Esophagus squamous epithelium (tissue), 5 donors: ENCODE results near the gene RHOC. TPM values are rescaled to one million over a fixed set of nuclear protein-coding genes. Genes with fewer than 3 reads are reported as not detected.
A peak's percentile ranks its signal among the peaks of the same experiment; 100 is the strongest.

Experiments used
- DNase-seq: peaks from one replicate; lab custom pipeline; 2025; lab: John Stamatoyannopoulos, UW
- H3K27ac ChIP-seq, 4 donors: fragments of 200-600 bp; sonication (generic); one replicate each; pipeline ENCODE4 v1.5.1; 2016 to 2019; ENCODE audit warnings: mild to moderate bottlenecking in 1 of 4
- H3K27me3 ChIP-seq, 4 donors: fragments of 200-600 bp; sonication (generic); 1 replicate in 3 of 4; 2 replicates in 1 of 4; pipeline versions ENCODE4 v1.5.1 to v1.6.0; 2017 to 2021; ENCODE audit warnings: antibody characterized with exemption in 1 of 4
- H3K36me3 ChIP-seq, 3 donors: fragments of 200-600 bp; sonication (generic); one replicate each; pipeline ENCODE4 v1.5.1; 2016 to 2019
- H3K4me1 ChIP-seq, 3 donors: fragments of 200-600 bp; sonication (generic); one replicate each; pipeline ENCODE4 v1.5.1; 2017 to 2019
- H3K4me3 ChIP-seq, 4 donors: fragments of 200-600 bp; sonication (generic); 1 replicate in 3 of 4; 2 replicates in 1 of 4; pipeline ENCODE4 v1.5.1; 2016 to 2019; ENCODE audit warnings: mild to moderate bottlenecking in 2 of 4, moderate library complexity in 1 of 4
- H3K9me3 ChIP-seq, 3 donors: fragments of 200-600 bp; sonication (generic); one replicate each; pipeline ENCODE4 v1.5.1; 2016 to 2019
- CTCF ChIP-seq, 6 experiments: fragments of 450-650 bp in 4 of 6; fragments of 200-600 bp in 2 of 6; sonication (generic) in 2 of 6; IDR thresholded peaks; one replicate each; pipeline ENCODE4 v1.5.1; 2016 to 2019; ENCODE audit warnings: antibody characterized with exemption in 6 of 6, mild to moderate bottlenecking in 4 of 6, moderate library complexity in 4 of 6
- POLR2A ChIP-seq, 4 donors: fragments of 450-650 bp; IDR thresholded peaks; one replicate each; pipeline ENCODE4 v1.6.1; 2017; ENCODE audit warnings: antibody characterized with exemption in 4 of 4, mild to moderate bottlenecking in 4 of 4, moderate library complexity in 3 of 4
- WGBS, 2 donors: methylation state at CpG; one replicate each; pipeline ENCODE4 v1.1.5; 2018; 5-methylcytosine and 5-hydroxymethylcytosine counted together
- intact Hi-C: fragments of 100-400 bp; cut with DNase I; formaldehyde crosslinking; loops from one replicate; pipeline ENCODE4 v1.15.0; 2022
- total RNA-seq, 4 donors: library from RNA; depleted of rRNA; stranded (reverse); fragments of >200 nt; gene quantifications; one replicate each; pipeline ENCODE4 v1.1.0, GENCODE V29; 2016
- donor health status: DM: yes; HTN: yes; CAD: no.

The RHOC gene
- total RNA-seq, 4 donors from 2014 or later, result 49.9 to 108 (median 78.0) TPM

GRCh38 chr1:112702420-112703261, 4.3 kb downstream of the RHOC start:
- Histone ChIP-seq H3K4me1 (peaks cover 40 to 91% (median 63%) of the 10 kb centered on the region in 3 donors), H3K36me3 (peaks cover 5 to 56% (median 6%) of the 10 kb centered on the region in 3 donors), H3K27ac (peak overlapping the region in 3 of 4 donors; percentile 95 to 96 (median 95)), H3K4me3 (no peak overlapping the region), H3K9me3 (no peaks in the 10 kb centered on the region), H3K27me3 (no peaks in the 10 kb centered on the region)
- 42 to 57% methylated on average over 6 to 8 of the region's 12 CpGs for WGBS, 2 donors
- intact Hi-C loops, result loop anchor here (10.0 kb wide), 1 partner anchor 198 kb away; the partner anchor contains the start of gene WNT2B
- no peak for DNase-seq
- no peak for TF ChIP-seq POLR2A (IDR thresholded peaks at IDR 0.05)

- intact Hi-C loops, result loop anchor here (10.0 kb wide), 1 partner anchor 197 kb away; the partner anchor contains the start of gene WNT2B
- WGBS, 2 donors, result 40 to 51% methylated on average over 3 of the region's 3 CpGs
These were observed 4.9 kb downstream of the RHOC start for GRCh38 chr1:112702067-112702395.

GRCh38 chr1:112701227-112702066, 5.5 kb downstream of the RHOC start:
- TF ChIP-seq CTCF (IDR thresholded peaks at IDR 0.05) (peak in 1 of 6 experiments; percentile 1), POLR2A (IDR thresholded peaks at IDR 0.05) (no peak)
- no peak for DNase-seq
- WGBS, 2 donors, result 48 to 75% methylated on average over 5 to 17 of the region's 17 CpGs
- Histone ChIP-seq H3K27me3 (no peaks in the 10 kb centered on the region), H3K27ac (peak overlapping the region; percentile 74 to 96 (median 95)), H3K9me3 (no peaks in the 10 kb centered on the region), H3K4me3 (no peak overlapping the region), H3K4me1 (peaks cover 40 to 83% (median 60%) of the 10 kb centered on the region in 3 donors), H3K36me3 (peaks cover 5 to 67% (median 13%) of the 10 kb centered on the region in 3 donors)
- intact Hi-C loops, result loop anchor here (10.0 kb wide), 1 partner anchor 197 kb away; the partner anchor contains the start of gene WNT2B

More at GRCh38 chr1:112702067-112702395, 4.9 kb downstream of the RHOC start:
- no peaks in the 10 kb centered on the region for H3K9me3 ChIP-seq
- no peak for DNase-seq
- H3K36me3 ChIP-seq, result peaks cover 5 to 62% (median 7%) of the 10 kb centered on the region in 3 donors
- TF ChIP-seq CTCF (IDR thresholded peaks at IDR 0.05), result no peak
- no peak for TF ChIP-seq POLR2A (IDR thresholded peaks at IDR 0.05)
- H3K4me1 ChIP-seq, result peaks cover 40 to 86% (median 60%) of the 10 kb centered on the region in 3 donors
- H3K4me3 ChIP-seq, result no peak overlapping the region
- H3K27ac ChIP-seq, result peak overlapping the region in 3 of 4 donors; percentile 95 to 96 (median 95)
- no peaks in the 10 kb centered on the region for H3K27me3 ChIP-seq

GRCh38 chr1:112700290-112701226, 6.4 kb downstream of the RHOC start:
- 8 to 10% methylated on average over 2 to 4 of the region's 7 CpGs for WGBS, 2 donors
- TF ChIP-seq POLR2A (IDR thresholded peaks at IDR 0.05) (no peak), CTCF (IDR thresholded peaks at IDR 0.05) (peak in 3 of 6 experiments; percentile 13 to 25 (median 15))

More at GRCh38 chr1:112700290-112701226, 6.4 kb downstream of the RHOC start:
- Histone ChIP-seq H3K27ac (peak overlapping the region; percentile 74 to 96 (median 95)), H3K4me3 (no peak overlapping the region), H3K27me3 (no peaks in the 10 kb centered on the region), H3K9me3 (no peaks in the 10 kb centered on the region), H3K4me1 (peaks cover 36 to 75% (median 57%) of the 10 kb centered on the region in 3 donors), H3K36me3 (peaks cover 6 to 76% (median 16%) of the 10 kb centered on the region in 3 donors)
- DNase-seq, result peak; percentile 19
- intact Hi-C loops, result loop anchor here (10.0 kb wide), 1 partner anchor 196 kb away; the partner anchor contains the start of gene WNT2B
